Neuron (in vitro differentiated cells): ENCODE results near the gene DPP10.

Experiments used
- H2AFZ ChIP-seq: one replicate; pipeline ENCODE4 v1.6.1; 2013; ENCODE audit warnings: low read depth, mild to moderate bottlenecking, inconsistent platforms, low read length, moderate library complexity
- H3K27me3 ChIP-seq: one replicate; pipeline ENCODE4 v1.6.1; 2013; ENCODE audit warnings: low read length; ENCODE audit not compliant: insufficient read depth
- H3K36me3 ChIP-seq: one replicate; pipeline ENCODE4 v1.6.1; 2013; ENCODE audit warnings: low read length; ENCODE audit not compliant: insufficient read depth
- H3K4me1 ChIP-seq: one replicate; pipeline ENCODE4 v1.6.1; 2013; ENCODE audit warnings: low read length; ENCODE audit not compliant: insufficient read depth
- H3K4me3 ChIP-seq: 2 replicates; pipeline ENCODE4 v1.5.1; 2013; ENCODE audit warnings: mild to moderate bottlenecking, low read length, moderate library complexity
- H3K9me3 ChIP-seq: one replicate; pipeline ENCODE4 v1.6.1; 2013; ENCODE audit warnings: low read length

DPP10 gene

DNA sequence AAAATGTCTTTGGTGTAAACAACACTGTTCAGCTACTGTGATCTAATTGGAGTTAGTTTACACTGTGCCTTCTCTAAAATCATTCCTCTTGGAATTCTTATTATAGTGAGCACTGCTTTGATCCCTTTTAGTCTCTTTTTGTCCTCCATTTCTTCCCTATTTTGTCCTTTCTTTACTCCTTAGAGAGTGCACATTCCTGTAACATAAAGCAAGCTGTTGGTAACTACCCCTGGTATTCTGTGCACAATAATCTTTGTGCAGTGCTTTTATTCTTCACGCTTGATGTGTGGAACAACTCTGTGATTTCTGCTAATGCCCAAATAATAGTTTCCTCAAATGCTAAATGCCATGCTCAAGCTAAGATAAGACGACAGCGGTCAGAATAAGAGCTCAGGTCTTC lies 401.5 kb downstream of the DPP10 start:
- Histone ChIP-seq H3K27me3 (no peaks in the 10 kb centered on the region), H3K36me3 (no peaks in the 10 kb centered on the region), H3K4me3 (no peak overlapping the region), H3K9me3 (no peaks in the 10 kb centered on the region), H3K4me1 (peaks cover 15% of the 10 kb centered on the region), H2AFZ (no peak overlapping the region)

GRCh38 chr2:114857196-114857595 lies 414.8 kb downstream of the DPP10 start:
- no peaks in the 10 kb centered on the region for H3K27me3 ChIP-seq
- H2AFZ ChIP-seq: no peak overlapping the region
- H3K9me3 ChIP-seq: no peaks in the 10 kb centered on the region
- H3K4me1 ChIP-seq: no peaks in the 10 kb centered on the region
- no peaks in the 10 kb centered on the region for H3K36me3 ChIP-seq
- H3K4me3 ChIP-seq: no peak overlapping the region

- Histone ChIP-seq H3K36me3 (no peaks in the 10 kb centered on the region), H3K4me1 (no peaks in the 10 kb centered on the region), H2AFZ (no peak overlapping the region), H3K27me3 (no peaks in the 10 kb centered on the region), H3K9me3 (no peaks in the 10 kb centered on the region), H3K4me3 (no peak overlapping the region)
These were observed 417.5 kb downstream of the DPP10 start for GRCh38 chr2:114859726-114860510.

DNA sequence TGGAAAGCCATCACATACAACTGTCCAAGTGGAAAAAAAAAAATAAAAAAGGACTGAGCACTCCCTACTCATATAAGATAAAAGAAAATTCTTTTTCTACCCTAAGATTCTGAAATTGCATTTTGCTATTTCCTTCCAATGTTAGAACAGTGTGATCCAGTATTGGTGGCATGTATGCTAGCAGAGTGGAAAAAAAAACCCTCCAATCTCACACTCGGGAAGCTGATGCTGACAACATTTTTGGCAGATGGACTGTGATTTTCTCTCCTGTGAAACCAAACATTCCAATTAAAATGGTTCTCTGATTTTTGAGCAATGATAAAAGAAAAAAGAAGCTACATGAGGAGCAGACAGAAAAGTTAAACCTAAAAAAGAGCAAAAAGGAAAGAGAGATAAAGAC lies 419.8 kb downstream of the DPP10 start:
- H2AFZ ChIP-seq: no peak overlapping the region
- no peaks in the 10 kb centered on the region for H3K36me3 ChIP-seq
- no peaks in the 10 kb centered on the region for H3K9me3 ChIP-seq
- no peaks in the 10 kb centered on the region for H3K4me1 ChIP-seq
- no peak overlapping the region for H3K4me3 ChIP-seq
- H3K27me3 ChIP-seq: no peaks in the 10 kb centered on the region

DNA sequence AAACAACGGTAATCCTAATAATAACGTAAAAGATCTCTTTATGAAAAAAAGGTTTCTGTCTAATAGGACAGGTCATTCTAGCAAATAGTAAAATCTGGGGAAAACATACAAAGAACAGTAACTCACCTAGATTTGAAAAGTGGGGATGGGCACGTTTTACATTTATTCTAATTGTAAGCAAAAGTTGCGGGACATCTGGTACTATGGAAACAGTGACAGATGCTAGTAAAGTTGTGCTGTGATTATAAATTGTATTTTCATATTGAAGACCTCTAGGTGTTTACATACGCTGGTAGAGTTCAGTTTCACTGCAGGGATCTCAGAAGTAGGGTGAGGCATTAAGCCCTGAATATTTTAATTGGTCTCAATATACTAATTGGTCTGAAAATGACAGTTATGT lies 422.5 kb downstream of the DPP10 start:
- no peaks in the 10 kb centered on the region for H3K4me1 ChIP-seq
- H3K36me3 ChIP-seq: no peaks in the 10 kb centered on the region
- H3K27me3 ChIP-seq: no peaks in the 10 kb centered on the region
- H2AFZ ChIP-seq: no peak overlapping the region
- H3K4me3 ChIP-seq: no peak overlapping the region
- H3K9me3 ChIP-seq: no peaks in the 10 kb centered on the region

GRCh38 chr2:114880046-114880445 lies 437.6 kb downstream of the DPP10 start:
- Histone ChIP-seq H3K4me1 (no peaks in the 10 kb centered on the region), H3K27me3 (no peaks in the 10 kb centered on the region), H3K9me3 (no peaks in the 10 kb centered on the region), H3K36me3 (no peaks in the 10 kb centered on the region), H3K4me3 (no peak overlapping the region), H2AFZ (no peak overlapping the region)

DNA sequence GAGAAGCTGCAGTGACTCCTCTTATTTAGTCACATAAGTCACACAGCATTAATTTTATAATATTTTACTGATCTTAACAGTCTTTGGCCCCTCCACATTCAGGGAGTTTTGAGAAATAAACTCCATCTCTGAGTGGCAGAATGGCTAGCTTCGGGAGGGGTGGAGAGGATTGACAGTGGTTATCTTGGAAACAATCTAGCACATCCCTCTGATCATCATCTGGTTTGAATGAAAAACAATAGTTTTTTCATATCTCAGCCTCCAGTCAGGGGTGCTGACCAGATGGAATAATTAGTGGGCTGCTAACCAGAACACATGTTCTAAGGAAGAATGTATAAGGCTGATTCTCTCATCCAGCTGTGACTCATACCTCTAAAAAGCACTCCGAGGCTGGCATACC lies 477.5 kb downstream of the DPP10 start:
- Histone ChIP-seq H3K4me1 (no peaks in the 10 kb centered on the region), H2AFZ (no peak overlapping the region), H3K36me3 (no peaks in the 10 kb centered on the region), H3K4me3 (no peak overlapping the region), H3K9me3 (no peaks in the 10 kb centered on the region), H3K27me3 (no peaks in the 10 kb centered on the region)

- Histone ChIP-seq H3K4me1 (no peaks in the 10 kb centered on the region), H3K27me3 (no peaks in the 10 kb centered on the region), H3K4me3 (no peak overlapping the region), H2AFZ (no peak overlapping the region), H3K36me3 (no peaks in the 10 kb centered on the region), H3K9me3 (no peaks in the 10 kb centered on the region)
These were observed 479.6 kb downstream of the DPP10 start for GRCh38 chr2:114922076-114922475.

DNA sequence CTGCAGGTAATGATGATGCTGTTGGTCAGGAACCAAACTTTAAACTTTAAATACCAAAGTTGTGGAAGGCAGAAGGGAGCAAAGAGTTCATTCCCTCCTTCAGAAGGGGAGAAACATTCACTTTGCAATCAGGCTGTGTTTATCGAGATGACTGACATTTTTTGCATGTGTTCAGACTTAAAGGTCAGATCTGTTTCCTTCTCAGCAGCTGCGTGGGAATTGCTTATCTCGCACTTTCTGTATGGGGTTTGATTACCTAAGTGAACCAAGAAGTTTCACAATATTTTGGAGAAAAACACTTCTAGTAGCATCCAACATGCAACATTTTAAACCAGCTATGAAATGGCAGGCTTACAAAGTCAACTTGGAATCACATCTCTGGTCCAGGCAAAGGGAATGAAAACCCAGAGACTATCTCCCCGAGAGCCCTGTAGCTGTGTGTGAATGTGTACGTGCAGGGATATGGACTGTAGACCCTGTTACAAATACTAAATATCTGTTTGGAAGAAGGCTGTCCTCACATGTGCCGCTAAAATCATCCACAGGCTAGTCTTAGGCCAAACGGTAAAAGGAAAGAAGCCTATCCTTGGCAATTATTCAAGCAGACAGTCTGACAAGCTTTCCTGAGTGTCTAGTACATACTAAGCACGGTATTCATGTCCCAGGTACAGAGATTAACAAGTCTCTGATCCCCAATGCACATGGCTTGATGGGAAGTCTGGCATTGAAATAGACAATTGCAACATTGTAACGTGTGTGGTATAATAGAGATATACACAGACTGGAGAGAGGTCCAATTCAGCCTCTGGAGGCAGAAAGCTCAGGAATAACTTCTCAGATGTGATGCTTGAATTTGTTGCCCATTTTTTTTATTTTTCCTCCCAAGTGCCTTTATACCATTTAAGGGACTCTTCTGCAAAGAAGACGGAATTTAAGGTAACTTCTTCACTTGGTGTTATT lies 483.1 kb downstream of the DPP10 start:
- H3K4me3 ChIP-seq: no peak overlapping the region
- H3K9me3 ChIP-seq: no peaks in the 10 kb centered on the region
- no peaks in the 10 kb centered on the region for H3K4me1 ChIP-seq
- no peaks in the 10 kb centered on the region for H3K36me3 ChIP-seq
- no peaks in the 10 kb centered on the region for H3K27me3 ChIP-seq
- no peak overlapping the region for H2AFZ ChIP-seq

GRCh38 chr2:114926303-114926702 lies 483.9 kb downstream of the DPP10 start:
- H3K4me3 ChIP-seq: no peak overlapping the region
- H2AFZ ChIP-seq: no peak overlapping the region
- no peaks in the 10 kb centered on the region for H3K27me3 ChIP-seq
- H3K4me1 ChIP-seq: no peaks in the 10 kb centered on the region
- no peaks in the 10 kb centered on the region for H3K9me3 ChIP-seq
- no peaks in the 10 kb centered on the region for H3K36me3 ChIP-seq

DNA sequence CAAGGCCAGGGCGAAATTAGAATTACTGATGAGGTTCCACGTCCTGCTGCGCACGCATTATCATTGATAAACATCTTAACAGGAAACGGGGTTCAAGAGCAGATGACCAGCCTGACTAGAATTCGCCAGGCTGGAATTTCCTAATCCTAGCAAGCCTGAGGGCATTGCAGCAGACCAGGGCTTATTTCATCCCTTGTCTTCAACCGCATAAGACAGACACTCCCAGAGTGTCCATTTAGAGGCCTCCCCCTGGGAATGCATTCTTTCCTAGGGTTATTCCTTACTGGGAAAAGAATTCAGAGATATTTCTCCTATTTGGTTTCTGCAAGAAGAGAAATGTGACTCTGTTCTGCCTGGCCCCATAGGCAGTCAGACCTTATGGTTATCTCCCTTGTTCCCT lies 486.8 kb downstream of the DPP10 start:
- no peak overlapping the region for H3K4me3 ChIP-seq
- no peaks in the 10 kb centered on the region for H3K36me3 ChIP-seq
- H2AFZ ChIP-seq: no peak overlapping the region

GRCh38 chr2:114933671-114934241 lies 491.3 kb downstream of the DPP10 start:
- Histone ChIP-seq H3K27me3 (peaks cover 2% of the 10 kb centered on the region), H3K4me1 (no peaks in the 10 kb centered on the region), H3K4me3 (no peak overlapping the region), H2AFZ (no peak overlapping the region), H3K9me3 (no peaks in the 10 kb centered on the region), H3K36me3 (no peaks in the 10 kb centered on the region)

More for the DNA sequence above, 486.8 kb downstream of the DPP10 start:
- H3K4me1 ChIP-seq: no peaks in the 10 kb centered on the region
- H3K9me3 ChIP-seq: no peaks in the 10 kb centered on the region
- H3K27me3 ChIP-seq: no peaks in the 10 kb centered on the region

- H3K4me3 ChIP-seq: no peak overlapping the region
These were observed 492.6 kb downstream of the DPP10 start for GRCh38 chr2:114935031-114935430.

More at GRCh38 chr2:114935031-114935430, 492.6 kb downstream of the DPP10 start:
- no peaks in the 10 kb centered on the region for H3K4me1 ChIP-seq
- no peaks in the 10 kb centered on the region for H3K36me3 ChIP-seq
- H2AFZ ChIP-seq: no peak overlapping the region
- no peaks in the 10 kb centered on the region for H3K9me3 ChIP-seq
- H3K27me3 ChIP-seq: peaks cover 2% of the 10 kb centered on the region
